Measurements from ENCODE around the gene IGSF3.
"Not testable (repeated sequence)": the region's sequence is repeated elsewhere in the genome, so short reads cannot be mapped to it uniquely, and the experiment has no call there.

The IGSF3 gene

DNA sequence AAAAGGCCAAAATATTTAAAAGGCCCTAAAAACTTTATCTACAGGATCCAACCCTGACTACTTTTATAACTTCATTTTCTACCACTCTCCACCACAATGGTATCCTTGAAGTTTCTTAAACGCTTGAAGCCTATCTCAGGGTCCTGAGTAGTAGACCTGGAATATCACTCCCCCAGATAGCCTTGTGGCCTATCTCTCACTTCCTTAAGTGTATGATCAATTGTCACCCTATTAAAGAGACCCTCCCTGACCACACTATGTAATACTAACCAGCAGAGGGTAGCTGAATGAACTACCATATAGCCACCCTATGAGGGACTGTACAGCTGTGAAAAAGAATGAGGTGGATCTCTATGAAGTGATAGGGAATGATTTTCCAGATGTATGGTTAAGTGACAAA is 102.3 kb downstream of the IGSF3 start:
- TF ChIP-seq, protein P1, sequence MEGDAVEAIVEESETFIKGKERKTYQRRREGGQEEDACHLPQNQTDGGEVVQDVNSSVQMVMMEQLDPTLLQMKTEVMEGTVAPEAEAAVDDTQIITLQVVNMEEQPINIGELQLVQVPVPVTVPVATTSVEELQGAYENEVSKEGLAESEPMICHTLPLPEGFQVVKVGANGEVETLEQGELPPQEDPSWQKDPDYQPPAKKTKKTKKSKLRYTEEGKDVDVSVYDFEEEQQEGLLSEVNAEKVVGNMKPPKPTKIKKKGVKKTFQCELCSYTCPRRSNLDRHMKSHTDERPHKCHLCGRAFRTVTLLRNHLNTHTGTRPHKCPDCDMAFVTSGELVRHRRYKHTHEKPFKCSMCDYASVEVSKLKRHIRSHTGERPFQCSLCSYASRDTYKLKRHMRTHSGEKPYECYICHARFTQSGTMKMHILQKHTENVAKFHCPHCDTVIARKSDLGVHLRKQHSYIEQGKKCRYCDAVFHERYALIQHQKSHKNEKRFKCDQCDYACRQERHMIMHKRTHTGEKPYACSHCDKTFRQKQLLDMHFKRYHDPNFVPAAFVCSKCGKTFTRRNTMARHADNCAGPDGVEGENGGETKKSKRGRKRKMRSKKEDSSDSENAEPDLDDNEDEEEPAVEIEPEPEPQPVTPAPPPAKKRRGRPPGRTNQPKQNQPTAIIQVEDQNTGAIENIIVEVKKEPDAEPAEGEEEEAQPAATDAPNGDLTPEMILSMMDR (IDR thresholded peaks at IDR 0.05; ENCODE audit: extremely low read depth, missing control alignments): no peak
- no peak for DNase-seq (ENCODE audit: low spot score)

DNA sequence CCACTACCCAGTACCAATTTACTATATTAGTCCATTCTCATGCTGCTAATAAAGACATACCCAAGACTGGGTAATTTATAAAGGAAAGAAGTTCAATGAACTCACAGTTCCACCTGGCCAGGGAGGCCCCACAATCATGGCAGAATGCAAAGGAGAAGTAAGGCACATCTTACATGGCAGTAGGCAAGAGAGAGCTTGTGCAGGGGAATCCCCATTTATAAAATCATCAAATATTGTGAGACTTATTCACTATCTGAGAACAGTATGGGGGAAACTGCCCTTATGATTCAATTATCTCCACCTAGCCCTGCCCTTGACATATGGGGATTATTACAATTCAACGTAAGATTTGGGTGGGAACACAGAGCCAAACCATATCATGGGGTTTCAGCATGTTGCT is 103.1 kb downstream of the IGSF3 start:
- TF ChIP-seq, protein P1 (IDR thresholded peaks at IDR 0.05; ENCODE audit: extremely low read depth, missing control alignments): no peak

DNA sequence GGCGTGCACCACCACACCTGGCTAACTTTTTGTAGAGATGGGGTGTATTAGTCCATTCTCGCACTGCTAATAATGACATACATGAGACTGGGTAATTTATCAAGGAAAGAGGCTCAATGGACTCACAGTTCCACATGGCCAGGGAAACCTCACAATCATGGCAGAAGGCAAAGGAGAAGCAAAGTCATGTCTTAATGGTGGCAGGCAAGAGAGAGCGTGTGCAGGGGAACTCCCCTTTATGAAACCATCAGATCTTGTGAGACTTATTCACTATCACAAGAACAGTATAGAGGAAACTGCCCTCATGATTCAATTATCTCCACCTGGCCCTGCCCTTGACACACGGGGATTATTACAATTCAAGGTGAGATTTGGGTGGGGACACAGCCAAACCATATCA is 105.1 kb downstream of the IGSF3 start:
- not testable (repeated sequence) for DNase-seq (ENCODE audit: low spot score)

More for the DNA sequence above, 103.1 kb downstream of the IGSF3 start:
- no peak for DNase-seq (ENCODE audit: low spot score)

DNA sequence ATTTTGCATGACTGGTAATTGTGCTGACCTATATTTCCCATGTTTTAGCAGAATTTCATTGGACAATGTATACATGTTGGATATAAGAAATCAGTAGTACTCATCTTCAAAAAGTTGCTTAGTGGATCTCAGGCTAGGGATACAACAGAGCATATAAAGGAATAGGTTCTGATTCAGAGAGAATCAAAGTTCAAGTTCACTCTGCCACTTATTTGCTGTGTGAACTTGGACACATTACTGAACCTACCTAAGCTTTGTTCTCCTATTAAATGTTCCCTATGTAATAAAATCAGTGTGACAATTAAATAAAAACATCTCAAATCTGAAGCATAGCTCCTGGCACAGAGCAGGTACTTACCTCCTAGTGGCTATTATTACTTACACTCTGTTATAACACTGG is 106.0 kb downstream of the IGSF3 start:
- TF ChIP-seq, protein P1 (IDR thresholded peaks at IDR 0.05; ENCODE audit: extremely low read depth, missing control alignments): no peak
- DNase-seq (ENCODE audit: low spot score): no peak

DNA sequence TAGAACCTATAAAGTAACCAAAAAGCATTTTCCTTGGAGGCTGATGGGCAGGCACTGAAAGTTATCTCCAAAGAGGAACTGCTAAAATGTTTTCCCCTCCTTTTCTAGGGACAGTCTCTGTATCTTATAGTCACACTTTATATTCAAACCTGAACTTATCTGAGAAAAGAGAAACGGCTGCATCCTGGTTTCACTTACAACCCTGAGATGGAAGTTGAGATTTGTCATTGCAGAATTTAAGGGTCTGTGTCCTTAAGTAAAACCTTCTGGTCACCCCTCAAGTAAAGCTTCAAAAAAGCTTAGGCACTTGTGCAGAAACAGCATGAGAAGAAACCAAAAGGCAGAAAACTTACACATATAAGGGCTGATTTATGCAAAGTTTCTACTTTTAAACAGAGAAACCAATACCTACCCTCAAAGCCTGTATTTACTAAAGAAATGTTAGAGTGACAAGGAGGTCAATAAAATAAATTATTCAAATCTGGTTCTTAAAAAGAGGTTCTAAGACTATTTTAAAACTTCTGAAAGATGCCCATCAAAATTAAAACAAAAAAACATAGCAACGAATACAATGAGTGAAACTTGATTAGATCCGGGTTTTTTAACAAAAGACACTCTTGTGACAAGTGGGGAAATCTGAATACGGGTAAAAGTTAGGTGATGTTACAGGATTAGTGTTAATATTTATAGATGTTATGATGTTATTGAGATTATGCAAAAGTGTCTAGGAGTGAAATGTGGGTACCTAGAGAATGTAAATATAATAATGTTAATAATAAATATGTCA is 106.6 kb downstream of the IGSF3 start:
- TF ChIP-seq, protein P1 (IDR thresholded peaks at IDR 0.05; ENCODE audit: extremely low read depth, missing control alignments): no peak
- no peak for DNase-seq (ENCODE audit: low spot score)

DNA sequence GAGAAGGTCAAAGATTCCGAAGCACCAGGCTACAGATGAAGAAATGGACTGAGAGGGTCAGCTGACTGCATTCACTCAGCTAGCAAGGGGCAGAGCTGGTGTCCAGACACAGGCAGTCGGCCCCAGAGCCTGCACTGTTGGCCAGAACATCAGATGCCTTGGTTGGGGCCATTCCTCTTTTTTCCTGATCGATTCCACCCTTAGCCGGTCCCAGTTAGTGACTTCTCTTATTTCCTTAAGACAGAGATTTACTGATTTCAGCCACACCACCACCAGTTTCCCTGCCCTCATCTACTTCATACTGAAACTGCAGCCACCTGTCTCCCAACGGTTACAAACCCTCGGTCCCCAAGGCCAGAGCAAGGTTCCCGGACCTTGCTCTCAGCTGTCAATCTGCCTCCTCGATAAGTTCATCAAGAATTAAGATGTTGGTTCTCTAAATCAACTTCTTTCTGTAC is 108.2 kb downstream of the IGSF3 start:
- no peak for DNase-seq (ENCODE audit: low spot score)
- TF ChIP-seq, protein P1 (IDR thresholded peaks at IDR 0.05; ENCODE audit: extremely low read depth, missing control alignments): no peak

DNA sequence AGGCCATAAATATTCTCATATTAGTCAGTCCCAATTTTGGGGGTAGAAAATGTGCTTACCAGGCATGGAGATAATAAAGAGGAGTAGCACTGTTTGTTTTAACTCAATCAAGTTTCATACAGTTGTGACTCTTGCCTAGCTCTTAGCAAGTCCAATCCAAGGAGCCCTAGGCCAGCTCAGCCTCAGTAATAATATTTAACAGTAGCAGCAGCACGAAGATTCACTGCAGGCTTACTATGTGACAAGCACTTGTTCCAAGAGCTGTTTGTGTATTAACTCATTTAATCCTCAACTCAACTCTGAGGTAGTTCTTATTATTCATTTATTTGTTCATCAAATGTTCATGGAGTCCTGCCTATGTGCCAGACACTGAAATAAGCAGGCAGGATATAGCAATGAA is 109.0 kb downstream of the IGSF3 start:
- TF ChIP-seq, protein P1 (IDR thresholded peaks at IDR 0.05; ENCODE audit: extremely low read depth, missing control alignments): no peak
- DNase-seq (ENCODE audit: low spot score): no peak

DNA sequence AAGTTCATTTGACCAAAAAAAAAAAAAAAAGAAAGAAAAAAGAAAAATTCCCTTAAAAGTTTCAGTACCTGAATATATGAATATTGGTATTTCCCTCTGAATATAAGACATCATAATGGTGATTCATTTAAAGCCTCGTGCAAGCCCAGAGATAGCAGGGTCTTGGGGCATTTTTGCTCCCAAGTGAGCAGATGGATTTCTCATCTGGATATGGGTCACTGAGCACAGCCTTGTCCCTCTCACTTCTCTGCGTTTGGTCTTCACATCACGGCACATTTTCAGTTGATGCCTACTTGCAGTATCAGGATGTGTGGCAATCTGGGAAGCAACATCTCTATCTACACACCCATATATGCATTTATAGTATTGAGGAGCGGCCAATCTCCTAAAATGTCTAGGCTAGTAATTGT is 109.4 kb downstream of the IGSF3 start:
- TF ChIP-seq, protein P1 (IDR thresholded peaks at IDR 0.05; ENCODE audit: extremely low read depth, missing control alignments): no peak
- no peak for DNase-seq (ENCODE audit: low spot score)

Data from GM20000 (cell line).